NCI-H748 treated with DMSO at 0.1 percent for 48 hours (cell line): ENCODE data around the gene TRIM51.
"Not testable (repeated sequence)": the region's sequence is repeated elsewhere in the genome, so short reads cannot be mapped to it uniquely, and the experiment has no call there.

Source experiments
- DNase-seq: peaks from one replicate; lab custom pipeline; 2025; lab: John Stamatoyannopoulos, UW

TRIM51 gene, protein sequence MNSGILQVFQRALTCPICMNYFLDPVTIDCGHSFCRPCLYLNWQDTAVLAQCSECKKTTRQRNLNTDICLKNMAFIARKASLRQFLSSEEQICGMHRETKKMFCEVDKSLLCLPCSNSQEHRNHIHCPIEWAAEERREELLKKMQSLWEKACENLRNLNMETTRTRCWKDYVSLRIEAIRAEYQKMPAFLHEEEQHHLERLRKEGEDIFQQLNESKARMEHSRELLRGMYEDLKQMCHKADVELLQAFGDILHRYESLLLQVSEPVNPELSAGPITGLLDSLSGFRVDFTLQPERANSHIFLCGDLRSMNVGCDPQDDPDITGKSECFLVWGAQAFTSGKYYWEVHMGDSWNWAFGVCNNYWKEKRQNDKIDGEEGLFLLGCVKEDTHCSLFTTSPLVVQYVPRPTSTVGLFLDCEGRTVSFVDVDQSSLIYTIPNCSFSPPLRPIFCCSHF

DNA sequence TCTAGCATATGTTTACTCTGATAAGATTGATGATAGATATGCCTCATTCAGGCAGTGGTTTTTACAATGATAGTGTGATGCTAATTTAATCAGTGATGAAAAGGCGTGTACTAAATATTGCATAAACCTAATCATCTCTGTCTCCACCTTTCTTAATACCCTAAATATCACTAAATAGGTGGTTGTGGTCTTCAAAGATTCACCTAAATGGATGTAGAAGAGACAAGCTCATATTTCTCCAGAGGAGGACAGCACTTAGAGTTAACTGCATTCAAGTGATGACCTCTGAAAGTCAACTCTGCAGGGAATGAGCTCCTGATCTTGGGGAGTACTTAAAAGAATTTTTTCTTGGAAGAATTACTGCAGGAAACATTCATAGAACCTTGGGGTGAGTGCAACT is at the start of gene TRIM51:
Gene TRIM51 (plus strand): TSS at position 301 of the 400 bp plus-strand sequence. CDS start 2,132 bp downstream, outside the sequence.
- not testable (repeated sequence) for DNase-seq

DNA sequence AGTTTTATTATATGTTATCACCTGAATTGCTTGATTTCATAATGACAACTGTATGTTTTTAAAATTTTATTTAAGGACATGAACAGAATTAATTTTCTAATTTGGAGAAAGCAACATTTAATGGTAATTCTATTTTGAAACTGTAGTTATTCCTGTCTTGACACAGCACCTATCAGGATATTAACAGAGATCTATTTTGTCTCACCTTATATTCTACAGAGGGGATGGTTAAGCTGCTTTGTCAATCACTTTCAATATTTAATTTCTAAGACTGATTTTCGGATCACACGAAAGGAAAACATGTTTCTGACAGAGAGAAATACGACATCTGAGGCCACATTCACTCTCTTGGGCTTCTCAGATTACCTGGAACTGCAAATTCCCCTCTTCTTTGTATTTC is 44.6 kb upstream of the TRIM51 start, which contains the start of gene OR5D16:
Gene OR5D16 (plus strand): TSS at position 301 of the 400 bp plus-strand sequence. CDS start 0 bp downstream, at position 301.
- no peak for DNase-seq

GRCh38 chr11:55847453-55847852 is 35.6 kb upstream of the TRIM51 start:
- no peak for DNase-seq

DNA sequence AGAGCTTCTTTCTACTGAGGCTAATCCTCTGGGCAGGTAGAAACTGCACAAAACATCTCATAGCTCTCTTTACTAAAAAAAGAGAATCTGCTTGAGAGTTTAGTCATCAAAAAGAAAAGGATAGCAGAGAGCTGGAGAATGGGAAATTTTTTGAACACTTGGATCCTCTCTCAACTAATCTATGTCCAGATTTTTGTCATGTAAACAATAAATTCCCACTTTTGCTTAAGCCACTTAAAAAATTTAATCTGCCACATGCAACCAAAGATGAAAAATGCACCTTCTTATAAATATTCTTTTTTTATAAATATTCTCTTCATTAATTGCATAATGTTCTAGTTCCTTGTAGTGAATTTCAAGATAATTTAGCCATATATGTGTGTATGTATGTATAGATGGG is 34.1 kb upstream of the TRIM51 start:
- DNase-seq = no peak

DNA sequence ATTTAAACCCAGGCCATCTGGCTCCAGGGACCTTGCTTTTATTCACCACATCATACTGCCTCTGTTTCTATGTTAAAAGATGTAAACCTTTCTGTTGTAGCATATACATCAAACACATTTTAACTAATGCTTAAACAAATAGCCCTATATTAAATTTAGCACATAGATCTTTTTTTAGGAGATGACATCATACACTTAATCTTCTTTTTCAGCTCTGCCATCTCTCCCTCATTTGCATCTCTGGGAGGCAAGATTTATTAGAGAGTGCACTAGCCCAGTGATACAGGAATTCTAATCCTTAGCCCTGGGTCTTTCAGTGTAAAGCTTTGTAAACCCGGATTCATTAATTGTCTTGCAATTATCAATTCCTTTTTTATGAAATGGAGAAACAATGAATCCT is 31.0 kb upstream of the TRIM51 start:
- no peak for DNase-seq

- DNase-seq = no peak
Measured at GRCh38 chr11:55854704-55855103, 28.4 kb upstream of the TRIM51 start.

- not testable (repeated sequence) for DNase-seq
Measured at GRCh38 chr11:55867354-55867753, 15.7 kb upstream of the TRIM51 start.

- DNase-seq = not testable (repeated sequence)
Measured at GRCh38 chr11:55872731-55873130, 10.4 kb upstream of the TRIM51 start.

DNA sequence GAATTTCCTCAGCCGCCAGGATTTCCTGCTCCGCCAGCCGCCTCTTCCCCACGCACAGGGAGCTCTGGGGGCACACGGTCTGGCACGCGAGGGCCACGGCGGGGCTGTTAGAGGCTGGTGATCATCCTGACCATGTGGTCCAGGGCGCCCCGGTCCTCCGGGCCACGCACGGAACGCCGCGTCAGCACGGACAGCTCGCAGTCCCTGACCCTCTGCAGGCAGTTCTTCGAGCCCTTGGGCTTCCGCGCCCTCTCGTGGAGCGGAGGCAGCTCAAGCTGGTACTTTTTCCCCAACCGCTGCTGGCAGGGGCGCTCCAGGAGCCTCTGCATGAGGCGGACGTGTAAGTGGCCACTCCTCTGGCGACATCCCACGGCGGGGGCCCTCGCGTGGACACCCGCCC is 10.0 kb upstream of the TRIM51 start:
- DNase-seq = not testable (repeated sequence)

DNA sequence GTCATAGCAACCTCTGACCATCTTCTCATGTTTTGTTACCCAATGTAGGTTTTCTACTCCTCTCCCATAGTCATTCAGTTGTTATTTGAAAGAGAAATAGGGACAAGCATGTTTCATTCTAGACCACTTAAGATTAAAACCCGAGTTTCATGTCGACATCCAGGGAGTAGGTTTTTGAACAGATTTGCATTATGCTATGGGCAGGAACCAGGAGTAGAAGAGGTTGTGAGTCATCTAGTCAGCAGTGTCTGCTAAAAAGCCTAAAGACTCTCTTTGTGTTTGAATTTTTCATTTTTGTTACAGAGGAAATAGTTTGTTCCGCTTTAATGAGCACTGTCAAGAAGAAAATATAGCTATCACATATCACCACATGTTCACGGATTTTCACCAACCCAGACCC is 1.9 kb downstream of the TRIM51 start:
- DNase-seq = not testable (repeated sequence)

- DNase-seq = not testable (repeated sequence)
Measured at GRCh38 chr11:55885481-55885880, 2.4 kb downstream of the TRIM51 start.

DNA sequence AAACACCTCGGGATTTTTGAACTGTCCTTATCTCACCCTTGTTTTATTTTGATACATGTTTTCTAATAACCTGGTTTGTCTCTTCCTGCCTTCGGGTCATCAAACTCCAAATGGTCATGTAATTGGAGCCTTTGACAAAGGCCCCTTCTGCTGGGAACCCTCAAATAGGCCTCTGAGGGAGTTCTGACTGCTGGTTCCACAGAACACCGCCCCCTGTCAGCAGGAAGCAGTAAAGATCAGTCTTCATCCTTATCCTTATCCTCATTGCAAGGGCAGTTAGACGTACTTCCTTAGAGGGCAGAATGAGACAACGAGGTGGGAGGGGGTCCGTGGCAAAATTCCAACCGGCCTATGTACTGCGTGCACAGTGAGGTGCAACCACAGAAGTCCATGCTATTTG is 12.1 kb downstream of the TRIM51 start:
- DNase-seq = no peak

- DNase-seq = no peak
Measured at GRCh38 chr11:55902308-55902707, 19.2 kb downstream of the TRIM51 start.

- DNase-seq = no peak
Measured at GRCh38 chr11:55914482-55914881, 31.4 kb downstream of the TRIM51 start, which contains the start of gene OR5W2. TSS of gene OR5W2 (minus strand) at chr11:55914582. CDS start at chr11:55914582, 0 bp downstream.

DNA sequence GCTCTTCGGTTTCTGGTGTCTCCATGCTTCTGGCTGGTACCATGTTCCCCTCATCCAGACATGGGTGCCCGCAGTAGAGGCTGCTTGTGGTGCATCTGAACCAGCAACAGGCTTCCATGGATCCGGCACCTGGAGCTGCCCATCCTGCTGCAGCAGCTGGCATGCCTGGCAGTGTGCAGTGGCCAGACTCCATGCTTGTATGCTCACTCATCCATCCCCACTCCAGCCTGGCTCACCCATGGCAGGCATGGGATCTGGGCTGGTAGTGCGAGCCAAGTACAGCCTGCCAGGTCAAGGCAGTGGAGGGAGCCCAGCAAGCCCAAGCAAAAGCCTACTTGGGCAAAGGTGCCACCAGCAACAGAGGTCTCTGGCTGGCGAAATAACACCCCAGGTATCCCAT is 37.4 kb downstream of the TRIM51 start:
- DNase-seq = no peak

GRCh38 chr11:55936300-55936699 is 53.2 kb downstream of the TRIM51 start, which contains the start of gene OR5I1:
TSS of gene OR5I1 (minus strand) at chr11:55936400. CDS start at chr11:55936400, 0 bp downstream.
- no peak for DNase-seq
